Endothelial cell of umbilical vein (primary cell): ENCODE data around the gene AP1M1. TPM values are rescaled to one million over a fixed set of nuclear protein-coding genes. Genes with fewer than 3 reads are reported as not detected.

Experiments used
- BruUV-seq: library from RNA; stranded (reverse); fragments of 400-500 nt; replicated peaks from 2 replicates; lab custom pipeline; 2021; lab: Mats Ljungman, UMichigan
- CTCF ChIA-PET: fragments of 300-600, 350-600 bp; sonication (Branson Sonifier 250); formaldehyde crosslinking; loops from one replicate; lab custom pipeline; 2021; ENCODE audit warnings: antibody characterized with exemption, inconsistent platforms; lab: Charles Lee
- POLR2A ChIA-PET: fragments of 300-600, 350-600 bp; sonication (Branson Sonifier 250); formaldehyde crosslinking; loops from one replicate; lab custom pipeline; 2021; ENCODE audit warnings: antibody characterized with exemption, inconsistent platforms; lab: Charles Lee
- DNase-seq: peaks from one replicate; pipeline ENCODE4 v3.0.0-alpha.2; 2011; ENCODE audit warnings: low read depth, low spot score
- FAIRE-seq: peaks from 2 replicates; lab custom pipeline; 2011; peaks lifted over from hg19 to GRCh38; lab: Jason Lieb, UNC
- H2AFZ ChIP-seq: 2 replicates; pipeline ENCODE4 v1.6.0; 2012; ENCODE audit warnings: low read depth, low read length, control low read depth, inconsistent platforms
- H3K27ac ChIP-seq: 2 replicates; pipeline ENCODE4 v1.5.1; 2011; ENCODE audit warnings: low read depth, mild to moderate bottlenecking, control low read depth, low read length, moderate library complexity; ENCODE audit not compliant: insufficient read depth
- H3K27me3 ChIP-seq, 2 experiments: 2 replicates each; pipeline versions ENCODE4 v1.6.0 to v1.6.1; 2011; ENCODE audit warnings: low read length in 2 of 2, mixed read lengths in 1 of 2; ENCODE audit not compliant: control insufficient read depth in 2 of 2, insufficient read depth in 2 of 2
- H3K36me3 ChIP-seq, 2 experiments: 2 replicates in 1 of 2; 3 replicates in 1 of 2; pipeline ENCODE4 v1.5.1; 2011; ENCODE audit warnings: low read length in 2 of 2, mild to moderate bottlenecking in 1 of 2, moderate library complexity in 1 of 2; ENCODE audit not compliant: control insufficient read depth in 2 of 2, insufficient read depth in 2 of 2; ENCODE audit errors: extremely low read depth in 1 of 2
- H3K4me1 ChIP-seq: 3 replicates; pipeline ENCODE4 v1.5.1; 2011; ENCODE audit warnings: mild to moderate bottlenecking, low read length; ENCODE audit not compliant: control insufficient read depth, insufficient read depth; ENCODE audit errors: extremely low read depth
- H3K4me2 ChIP-seq: 2 replicates; pipeline ENCODE4 v1.6.1; 2011; ENCODE audit warnings: low read length, control low read depth, mixed read lengths; ENCODE audit not compliant: insufficient read depth
- H3K4me3 ChIP-seq, 3 experiments: fragments of 200-600 bp in 1 of 3; sonication (generic), shearing (Covaris generic) in 1 of 3; replicated peaks in 1 of 3; 2 replicates each; pipeline ENCODE4 v1.5.1; 2011 to 2016; ENCODE audit warnings: control low read depth in 3 of 3, low read length in 3 of 3, mild to moderate bottlenecking in 2 of 3, inconsistent platforms in 1 of 3, low read depth in 1 of 3, moderate library complexity in 1 of 3; ENCODE audit not compliant: insufficient read depth in 1 of 3
- H3K79me2 ChIP-seq: 2 replicates; pipeline ENCODE4 v1.6.0; 2012; ENCODE audit warnings: low read length, inconsistent platforms; ENCODE audit not compliant: control insufficient read depth, insufficient read depth
- H3K9ac ChIP-seq: replicated peaks from 2 replicates; pipeline ENCODE3; 2011; ENCODE audit warnings: low read length, control low read depth; ENCODE audit not compliant: insufficient read depth; ENCODE audit errors: extremely low read depth
- H3K9me1 ChIP-seq: replicated peaks from 3 replicates; pipeline ENCODE4 v1.6.0; 2011; ENCODE audit warnings: mild to moderate bottlenecking, low read length; ENCODE audit not compliant: control insufficient read depth, insufficient read depth; ENCODE audit errors: extremely low read depth
- H3K9me3 ChIP-seq: replicated peaks from 2 replicates; pipeline ENCODE4 v1.5.1; 2012; ENCODE audit warnings: low read length, inconsistent platforms; ENCODE audit not compliant: control insufficient read depth, insufficient read depth
- H4K20me1 ChIP-seq: replicated peaks from 2 replicates; pipeline ENCODE3; 2011; ENCODE audit warnings: mild to moderate bottlenecking, low read length; ENCODE audit not compliant: control insufficient read depth, insufficient read depth; ENCODE audit errors: extremely low read depth
- EZH2 ChIP-seq: IDR thresholded peaks from 2 replicates; pipeline ENCODE4 v1.6.1; 2012; ENCODE audit warnings: borderline replicate concordance, low read depth, mild to moderate bottlenecking, moderate library complexity, low read length, inconsistent platforms; ENCODE audit not compliant: severe bottlenecking
- FOS ChIP-seq: IDR thresholded peaks from 2 replicates; pipeline ENCODE4 v1.6.1; 2011; ENCODE audit warnings: mild to moderate bottlenecking, low read length, moderate library complexity, borderline replicate concordance; ENCODE audit not compliant: insufficient read depth
- GATA2 ChIP-seq: IDR thresholded peaks from 2 replicates; pipeline ENCODE4 v1.7.0; 2011; ENCODE audit warnings: low read depth, mild to moderate bottlenecking, moderate library complexity, mixed read lengths, low read length; ENCODE audit not compliant: insufficient read length, insufficient read depth
- JUN ChIP-seq: IDR thresholded peaks from 2 replicates; pipeline ENCODE4 v1.6.1; 2011; ENCODE audit warnings: borderline replicate concordance, low read depth; ENCODE audit not compliant: insufficient read length, insufficient read depth
- MAX ChIP-seq: IDR thresholded peaks from 2 replicates; pipeline ENCODE4 v1.6.1; 2011; ENCODE audit not compliant: insufficient read depth, insufficient read length
- POLR2A ChIP-seq: IDR thresholded peaks from 2 replicates; pipeline ENCODE4 v1.6.1; 2012; ENCODE audit warnings: low read depth, mild to moderate bottlenecking, control low read depth, low read length
- POLR2AphosphoS5 ChIP-seq: IDR thresholded peaks from 2 replicates; pipeline ENCODE4 v1.6.1; 2012; ENCODE audit warnings: low read depth, mild to moderate bottlenecking, control low read depth, low read length, moderate library complexity; ENCODE audit not compliant: insufficient read depth
- dilution Hi-C: fragments of 300-500 bp; cut with MboI; formaldehyde crosslinking; loops from one replicate; pipeline ENCODE4 v1.15.0; 2019; ENCODE audit warnings: low sequenced_read_pairs; ENCODE audit not compliant: extremely low pct_ligation_motif_present
- intact Hi-C: fragments of 100-400 bp; cut with micrococcal nuclease; formaldehyde crosslinking; loops from one replicate; pipeline ENCODE4 v1.10.0; 2022
- polyA plus RNA-seq, 4 experiments: library from polyadenylated mRNA; depleted of rRNA in 3 of 4; stranded (reverse) in 3 of 4; unstranded in 1 of 4; fragments of >200 nt; gene quantifications; 2 replicates each; pipeline versions ENCODE4 v1.2.1 to v1.2.3, GENCODE V29; 2011 to 2012; ENCODE audit warnings: missing spikeins in 1 of 4
- total RNA-seq: library from RNA; stranded (reverse); gene quantifications from 2 replicates; pipeline ENCODE4 v1.2.3, GENCODE V29; 2021

AP1M1 gene
- total and polyA plus RNA-seq, 2 donors (not counting 3 experiments of a cell fraction or from before 2014, with no cell fraction given) = 99.3 to 129 TPM

- Histone ChIP-seq H3K27ac (no peak overlapping the region), H3K4me1 (peaks cover 11% of the 10 kb centered on the region), H3K79me2 (no peaks in the 10 kb centered on the region), H3K9me1 (no peaks in the 10 kb centered on the region), H4K20me1 (no peaks in the 10 kb centered on the region), H3K36me3 (no peaks in the 10 kb centered on the region), H3K27me3 (no peaks in the 10 kb centered on the region), H3K9ac (no peak overlapping the region), H3K4me3 (no peak overlapping the region), H3K9me3 (no peaks in the 10 kb centered on the region), H3K4me2 (no peak overlapping the region), H2AFZ (no peak overlapping the region)
- POLR2A ChIA-PET = no interaction called here
- FAIRE-seq (no peak), DNase-seq (no peak)
- BruUV-seq = no TSS peak
- TF ChIP-seq POLR2AphosphoS5 = no peak
- no peak for TF ChIP-seq POLR2A
- no peak for TF ChIP-seq GATA2
- TF ChIP-seq EZH2 = no peak
- TF ChIP-seq MAX = no peak
- dilution Hi-C loops (no loop called here), intact Hi-C loops (no loop called here)
- CTCF ChIA-PET = no interaction called here
Observed at GRCh38 chr19:16164222-16164890, 33.4 kb upstream of the AP1M1 start.

GRCh38 chr19:16166417-16166816 lies 31.3 kb upstream of the AP1M1 start:
- Histone ChIP-seq H4K20me1 (no peaks in the 10 kb centered on the region), H3K36me3 (no peaks in the 10 kb centered on the region), H2AFZ (no peak overlapping the region), H3K79me2 (no peaks in the 10 kb centered on the region), H3K9me3 (no peaks in the 10 kb centered on the region), H3K9me1 (no peaks in the 10 kb centered on the region), H3K27me3 (no peaks in the 10 kb centered on the region), H3K4me3 (no peak overlapping the region), H3K4me2 (no peak overlapping the region), H3K27ac (no peak overlapping the region), H3K4me1 (peaks cover 4% of the 10 kb centered on the region), H3K9ac (no peak overlapping the region)
- intact Hi-C loops (no loop called here), dilution Hi-C loops (no loop called here)
- DNase-seq (no peak), FAIRE-seq (no peak)
- ChIA-PET CTCF (no interaction called here), POLR2A (no interaction called here)
- TF ChIP-seq JUN = no peak
- TF ChIP-seq MAX = no peak
- no peak for TF ChIP-seq FOS
- BruUV-seq = no TSS peak
